ENCODE data around the gene NAA40.

Gene NAA40

DNA sequence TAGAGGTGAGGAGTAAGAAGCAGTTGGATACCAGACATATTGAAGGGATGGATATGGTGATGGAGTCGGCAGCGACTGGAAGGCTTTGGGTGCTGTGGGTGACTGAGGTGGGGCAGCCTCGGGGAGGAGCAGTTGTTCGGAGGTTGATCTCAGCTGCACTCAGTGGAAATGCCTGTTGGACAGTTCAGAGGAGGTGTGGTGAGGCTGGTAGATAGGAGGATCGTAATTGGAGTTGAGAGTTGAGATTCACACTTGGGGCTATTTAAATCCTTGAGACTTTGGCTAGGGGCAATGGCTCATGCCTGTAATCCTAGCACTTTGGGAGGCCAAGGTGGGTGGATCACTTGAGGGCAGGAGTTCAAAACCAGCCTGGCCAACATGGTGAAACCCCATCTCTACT lies 54.3 kb downstream of the NAA40 start:
- FAIRE-seq = no peak

DNA sequence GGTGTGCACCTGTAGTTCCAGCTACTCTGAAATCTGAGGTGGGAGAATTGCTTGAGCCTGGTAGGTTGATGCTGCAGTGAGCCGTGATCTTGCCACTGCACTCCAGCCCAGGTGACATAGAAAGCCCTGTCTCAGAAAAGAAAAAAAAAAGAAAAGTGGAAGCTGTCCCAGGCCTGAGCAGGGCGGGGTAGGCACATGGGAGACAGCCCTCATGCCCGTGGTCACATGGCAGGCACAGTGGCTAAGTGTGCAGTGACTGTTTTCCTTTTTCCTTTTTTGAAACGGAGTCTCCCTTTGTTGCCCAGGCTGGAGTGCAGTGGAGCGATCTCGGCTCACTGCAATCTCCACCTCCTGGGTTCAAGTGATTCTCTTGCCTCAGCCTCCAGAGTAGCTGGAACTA lies 55.2 kb downstream of the NAA40 start:
- no peak for FAIRE-seq

DNA sequence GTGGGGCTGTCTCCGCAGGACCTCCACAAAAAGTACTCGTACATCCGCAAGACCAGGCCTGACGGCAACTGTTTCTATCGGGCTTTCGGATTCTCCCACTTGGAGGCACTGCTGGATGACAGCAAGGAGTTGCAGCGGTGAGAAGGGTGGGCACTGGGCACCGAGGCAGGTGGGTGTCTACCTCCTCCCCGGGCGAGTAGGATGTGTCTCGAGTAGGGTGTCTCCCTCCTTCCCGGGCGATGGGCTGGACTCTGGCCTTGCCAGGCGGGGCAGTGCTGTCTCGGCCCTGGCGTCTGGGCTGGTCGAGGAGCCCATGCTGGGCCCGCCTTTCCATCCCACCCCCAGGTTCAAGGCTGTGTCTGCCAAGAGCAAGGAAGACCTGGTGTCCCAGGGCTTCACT lies 57.7 kb downstream of the NAA40 start:
- FAIRE-seq = no peak

DNA sequence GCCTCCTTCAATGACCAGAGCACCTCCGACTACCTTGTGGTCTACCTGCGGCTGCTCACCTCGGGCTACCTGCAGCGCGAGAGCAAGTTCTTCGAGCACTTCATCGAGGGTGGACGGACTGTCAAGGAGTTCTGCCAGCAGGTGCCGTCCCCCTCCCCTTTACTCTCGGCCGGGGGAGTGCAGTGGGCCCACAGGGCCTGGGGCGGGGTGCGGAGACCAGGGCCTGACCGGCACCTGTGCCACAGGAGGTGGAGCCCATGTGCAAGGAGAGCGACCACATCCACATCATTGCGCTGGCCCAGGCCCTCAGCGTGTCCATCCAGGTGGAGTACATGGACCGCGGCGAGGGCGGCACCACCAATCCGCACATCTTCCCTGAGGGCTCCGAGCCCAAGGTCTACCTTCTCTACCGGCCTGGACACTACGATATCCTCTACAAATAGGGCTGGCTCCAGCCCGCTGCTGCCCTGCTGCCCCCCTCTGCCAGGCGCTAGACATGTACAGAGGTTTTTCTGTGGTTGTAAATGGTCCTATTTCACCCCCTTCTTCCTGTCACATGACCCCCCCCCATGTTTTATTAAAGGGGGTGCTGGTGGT lies 58.4 kb downstream of the NAA40 start:
- FAIRE-seq = no peak

- FAIRE-seq = no peak
These were observed 59.1 kb downstream of the NAA40 start for GRCh38 chr11:63997801-63998337.

DNA sequence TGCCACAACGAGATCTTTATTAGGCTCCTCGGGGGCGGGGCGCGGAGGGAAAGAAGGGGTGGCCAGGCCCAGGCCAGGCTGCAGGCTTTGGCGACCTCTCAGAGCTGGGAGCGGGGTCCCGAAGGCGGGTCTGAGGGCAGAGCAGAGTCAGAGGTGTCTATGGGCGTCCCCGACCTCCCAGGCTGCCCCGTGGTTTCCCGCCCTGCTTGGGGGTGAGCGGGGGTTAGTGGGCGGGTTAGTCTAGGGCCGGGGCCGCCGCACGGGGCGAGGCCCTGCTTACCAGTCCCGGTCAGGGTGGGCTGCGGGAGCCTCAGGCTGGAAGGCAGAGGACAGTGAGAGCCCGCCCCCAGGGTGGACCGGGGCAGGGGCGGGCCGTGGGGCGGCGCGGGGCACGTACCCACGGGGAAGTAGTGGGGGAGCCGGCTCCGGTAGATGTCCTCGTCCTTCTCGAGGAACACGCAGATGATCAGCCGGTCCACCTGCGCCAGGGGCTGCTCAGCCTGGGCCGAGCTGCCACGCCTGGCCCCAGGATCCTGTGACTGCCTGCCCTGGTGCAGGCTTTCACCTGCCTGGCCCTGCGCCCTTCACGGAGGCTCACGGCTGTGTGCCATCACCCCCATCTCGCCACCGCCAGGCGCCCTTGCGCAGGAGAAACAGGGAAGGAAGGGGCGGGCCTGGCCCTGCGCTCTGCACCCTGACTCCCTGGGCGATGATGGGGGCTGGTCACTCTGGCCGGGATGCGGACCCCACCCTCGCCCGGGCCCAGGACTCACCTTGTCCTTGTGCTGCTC lies 60.0 kb downstream of the NAA40 start:
- no peak for FAIRE-seq

DNA sequence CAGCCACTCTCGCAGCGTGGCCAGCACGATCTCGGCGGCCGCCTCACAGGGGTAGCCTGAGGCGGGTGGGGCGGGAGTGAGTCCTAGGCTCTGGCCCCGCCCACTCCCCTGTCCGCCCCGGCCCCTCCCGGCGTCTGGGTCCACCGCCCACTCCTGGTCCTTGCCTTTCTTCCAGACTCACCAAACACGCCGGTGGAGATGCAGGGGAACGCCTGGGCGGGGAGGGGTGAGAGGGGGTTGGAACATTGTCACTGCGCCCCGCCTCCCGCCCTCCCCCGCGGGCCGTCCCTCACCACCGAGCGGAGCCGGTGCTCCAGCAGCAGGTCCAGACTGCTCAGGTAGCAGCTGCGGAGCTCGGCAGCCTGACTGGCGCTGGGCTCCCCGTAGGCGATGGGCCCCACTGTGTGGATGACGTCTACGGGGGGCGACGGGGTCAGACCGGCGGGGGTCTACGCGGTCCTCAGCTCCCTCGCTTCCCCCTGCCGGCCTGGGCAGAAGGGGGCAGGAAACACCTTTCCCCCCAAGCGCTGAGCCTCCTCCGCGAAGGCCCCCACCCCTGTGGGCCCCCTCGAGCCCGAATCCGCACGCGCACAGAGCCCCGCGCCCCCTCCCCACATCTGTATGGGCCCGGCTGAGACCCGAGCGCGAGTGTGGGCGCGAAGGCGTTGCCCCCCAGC lies 60.7 kb downstream of the NAA40 start:
- FAIRE-seq = no peak

GRCh38 chr11:64000026-64000739 lies 61.4 kb downstream of the NAA40 start:
- FAIRE-seq = no peak

- no peak for FAIRE-seq
These were observed 62.1 kb downstream of the NAA40 start for GRCh38 chr11:64000740-64001483.

DNA sequence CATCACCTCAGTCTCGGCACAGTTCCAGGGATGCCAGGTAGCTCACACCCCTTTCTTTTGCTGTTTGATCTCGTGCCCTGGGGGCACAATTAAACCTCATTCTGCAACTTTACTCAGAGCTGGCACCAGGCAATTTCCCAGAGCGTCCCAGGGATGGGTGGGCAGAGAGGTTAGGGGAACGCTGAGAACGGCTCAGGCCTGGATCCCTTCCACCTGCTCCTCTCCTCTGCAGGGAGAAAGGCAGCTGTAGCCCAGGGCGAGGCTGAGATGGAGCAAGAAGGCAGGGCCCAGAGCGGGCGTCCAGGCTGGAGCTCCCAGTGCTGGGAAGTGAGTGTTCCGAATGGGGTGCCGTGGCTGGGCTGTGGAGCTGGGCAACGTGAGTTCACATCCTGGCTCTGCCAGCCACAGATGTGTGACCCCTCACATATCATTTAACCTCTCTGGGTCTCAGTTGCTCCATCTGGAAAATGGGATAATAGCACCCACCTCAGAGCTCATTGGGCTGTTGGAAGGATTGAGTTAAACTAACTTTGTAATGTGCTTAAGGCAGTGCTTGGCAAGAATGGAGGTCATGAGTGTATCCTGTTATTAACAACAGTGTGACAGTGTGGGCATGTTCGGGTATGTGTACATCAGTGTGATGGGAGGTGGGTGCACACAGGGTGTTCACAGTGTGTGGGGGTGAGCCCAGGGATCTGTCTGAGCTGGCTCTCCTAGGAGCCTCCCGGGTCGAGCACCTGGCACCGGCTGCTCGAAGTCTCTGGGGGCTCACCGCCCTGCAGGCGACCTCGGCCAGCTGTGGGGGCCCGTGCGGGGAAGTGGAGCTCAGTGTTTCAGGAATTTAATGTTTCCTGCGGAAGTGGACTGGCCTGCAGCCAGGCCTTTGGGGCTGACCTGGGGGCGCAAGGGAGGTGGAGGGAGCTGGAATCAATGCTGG lies 63.0 kb downstream of the NAA40 start:
- no peak for FAIRE-seq

DNA sequence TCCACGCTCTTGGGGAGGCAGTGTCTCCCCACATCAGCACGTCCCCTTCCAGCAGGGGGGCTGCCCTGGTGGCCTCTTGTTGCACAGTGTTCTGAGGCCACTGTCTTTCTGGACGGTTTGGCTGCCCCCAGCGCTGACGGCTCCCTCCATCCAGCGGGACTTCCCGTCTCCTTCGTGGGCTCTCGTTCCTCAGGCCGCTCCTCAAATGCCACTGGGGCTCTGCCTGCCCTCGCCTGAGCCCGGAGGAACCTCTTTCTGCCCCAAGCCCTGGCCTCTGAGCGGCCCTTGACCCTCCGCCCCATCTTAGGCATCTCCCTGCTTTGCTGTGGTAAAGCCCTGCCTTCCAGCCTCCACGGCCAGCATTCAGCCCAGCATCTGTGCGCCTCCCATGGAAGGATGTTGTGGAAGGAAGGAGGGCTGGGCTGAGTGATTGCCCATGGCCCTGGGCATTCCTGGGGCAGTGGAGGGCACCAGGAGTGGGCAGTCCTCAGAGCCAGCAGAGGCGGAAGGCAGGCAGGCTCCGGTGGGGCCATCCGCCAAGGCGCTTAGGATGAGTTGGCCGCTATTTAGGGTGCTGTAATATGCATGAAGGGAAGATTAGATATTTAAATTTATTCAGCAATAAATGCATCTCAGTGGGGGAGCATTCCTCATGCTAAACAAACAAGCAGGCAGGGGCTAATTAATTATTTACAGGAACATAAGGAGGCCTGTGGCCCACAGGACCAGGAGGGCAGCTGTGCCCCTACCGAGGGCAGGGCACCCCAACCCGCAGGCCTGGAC lies 65.2 kb downstream of the NAA40 start:
- no peak for FAIRE-seq

DNA sequence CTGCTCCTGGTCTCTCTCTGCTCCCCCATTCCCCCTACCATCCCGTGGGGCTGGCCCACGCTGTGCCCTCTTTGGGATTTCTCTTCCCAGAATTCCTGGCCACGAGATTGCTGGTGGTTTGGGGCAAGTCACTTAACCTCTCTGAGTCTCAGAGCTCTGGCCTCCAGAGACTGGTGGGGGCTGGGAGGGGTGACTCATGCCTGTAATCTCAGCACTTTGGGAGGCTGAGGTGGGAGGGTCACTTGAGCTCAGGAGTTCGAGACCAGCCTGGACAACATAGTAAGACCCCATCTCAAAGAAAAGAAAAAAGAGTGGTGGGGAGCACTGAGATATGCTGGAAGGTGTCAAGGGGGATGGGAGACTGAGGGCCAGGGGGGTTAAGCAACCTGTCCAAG lies 65.8 kb downstream of the NAA40 start:
- no peak for FAIRE-seq

- no peak for FAIRE-seq
These were observed 66.9 kb downstream of the NAA40 start for GRCh38 chr11:64005691-64006090.

- no peak for FAIRE-seq
These were observed 67.6 kb downstream of the NAA40 start for GRCh38 chr11:64006398-64006797.

All from A204.1 (cell line).